CD4-positive, alpha-beta T cell (primary cell): ENCODE results near the gene LIG1. TPM values are rescaled to one million over a fixed set of nuclear protein-coding genes. Genes with fewer than 3 reads are reported as not detected.

ENCODE experiments used
- ATAC-seq: fragments of 200-7000 bp; cut with Tn5 transposase; one replicate; pipeline ENCODE4 v1.10.0; 2022; ENCODE audit warnings: mild to moderate bottlenecking; ENCODE audit not compliant: poor library complexity
- CTCF ChIA-PET: fragments of 350-600 bp; sonication (Branson Sonifier 250); formaldehyde crosslinking; loops from one replicate; lab custom pipeline; 2021; ENCODE audit warnings: antibody characterized with exemption, inconsistent platforms; lab: Charles Lee
- POLR2A ChIA-PET: fragments of 350-600 bp; sonication (Branson Sonifier 250); formaldehyde crosslinking; loops from one replicate; lab custom pipeline; 2021; ENCODE audit warnings: antibody characterized with exemption, inconsistent platforms; lab: Charles Lee
- DNase-seq, 14 experiments: peaks; one replicate each; pipeline ENCODE4 v3.0.0-alpha.2; 2013 to 2020; ENCODE audit warnings: mixed read lengths in 2 of 14
- H3K27ac ChIP-seq, 2 donors: one replicate each; pipeline versions ENCODE4 v1.5.1 to v1.7.0; 2013; ENCODE audit warnings: low read length in 2 of 2, low read depth in 1 of 2, mild to moderate bottlenecking in 1 of 2
- H3K27me3 ChIP-seq, 2 experiments: 1 replicate in 1 of 2; 2 replicates in 1 of 2; pipeline versions ENCODE4 v1.6.1 to v1.7.0; 2013; ENCODE audit warnings: low read length in 2 of 2, control low read depth in 1 of 2, mild to moderate bottlenecking in 1 of 2, moderate library complexity in 1 of 2; ENCODE audit not compliant: insufficient read depth in 2 of 2, control insufficient read depth in 1 of 2
- H3K36me3 ChIP-seq: one replicate; pipeline ENCODE4 v1.6.1; 2013; ENCODE audit warnings: low read length, control low read depth; ENCODE audit not compliant: insufficient read depth
- H3K4me1 ChIP-seq: one replicate; pipeline ENCODE4 v1.6.1; 2013; ENCODE audit warnings: low read length, control low read depth; ENCODE audit not compliant: insufficient read depth
- H3K4me3 ChIP-seq: one replicate; pipeline ENCODE4 v1.5.1; 2013; ENCODE audit warnings: mild to moderate bottlenecking, low read length, moderate library complexity
- H3K9me3 ChIP-seq, 2 experiments: 1 replicate in 1 of 2; 2 replicates in 1 of 2; pipeline versions ENCODE4 v1.6.1 to v1.7.0; 2013; ENCODE audit warnings: low read length in 2 of 2, mild to moderate bottlenecking in 2 of 2, control low read depth in 1 of 2, moderate library complexity in 1 of 2; ENCODE audit not compliant: control insufficient read depth in 1 of 2, insufficient read depth in 1 of 2
- H3K27ac Mint-ChIP-seq: one replicate; pipeline ENCODE4 v1.8.0; 2020; ENCODE audit warnings: mixed read lengths
- H3K27me3 Mint-ChIP-seq: one replicate; pipeline ENCODE4 v1.8.0; 2021; ENCODE audit warnings: mixed read lengths
- H3K36me3 Mint-ChIP-seq: one replicate; pipeline ENCODE4 v1.8.0; 2021; ENCODE audit warnings: low read depth, mixed read lengths
- H3K4me1 Mint-ChIP-seq: one replicate; pipeline ENCODE4 v1.8.0; 2021; ENCODE audit warnings: low read depth, mixed read lengths
- H3K4me3 Mint-ChIP-seq: one replicate; pipeline ENCODE4 v1.8.0; 2020; ENCODE audit warnings: mild to moderate bottlenecking, mixed read lengths
- H3K9me3 Mint-ChIP-seq: one replicate; pipeline ENCODE4 v1.8.0; 2020; ENCODE audit warnings: mixed read lengths
- CTCF ChIP-seq: fragments of 200-600 bp; IDR thresholded peaks from one replicate; pipeline ENCODE4 v1.8.0; 2022; ENCODE audit warnings: antibody characterized with exemption, mild to moderate bottlenecking
- intact Hi-C, 2 experiments: fragments of 100-400 bp; cut with DNase I in 1 of 2; cut with micrococcal nuclease in 1 of 2; formaldehyde crosslinking; loops; one replicate each; pipeline versions ENCODE4 v1.15.1 to v1.9.0; 2023 to 2025; cut with DNase I, micrococcal nuclease
- total RNA-seq, 174 experiments: library from RNA in 2 of 174; stranded (reverse) in 2 of 174; gene quantifications; one replicate each; pipeline ENCODE4 v1.2.3 and lab custom pipeline; 2021 to 2026

Gene LIG1
- total RNA-seq, 2 experiments from 2014 or later: 62.8 to 70.7 TPM

- Histone ChIP-seq H3K27me3 (no peaks in the 10 kb centered on the region), H3K27ac (no peak overlapping the region), H3K4me1 (no peaks in the 10 kb centered on the region), H3K4me3 (no peak overlapping the region), H3K9me3 (no peaks in the 10 kb centered on the region), H3K36me3 (peaks cover 37% of the 10 kb centered on the region)
- Mint-ChIP-seq H3K9me3 (no peaks in the 10 kb centered on the region), H3K27me3 (no peaks in the 10 kb centered on the region), H3K4me3 (no peak overlapping the region), H3K27ac (no peak overlapping the region), H3K4me1 (no peaks in the 10 kb centered on the region), H3K36me3 (peaks cover 52% of the 10 kb centered on the region)
- CTCF ChIA-PET: no interaction called here
- intact Hi-C loops: no loop called here
- POLR2A ChIA-PET: no interaction called here
- no peak for TF ChIP-seq CTCF
- DNase-seq (no peak), ATAC-seq (no peak)
Measured at GRCh38 chr19:48135411-48135810, 34.7 kb downstream of the LIG1 start.

- Mint-ChIP-seq H3K27ac (no peak overlapping the region), H3K4me1 (no peaks in the 10 kb centered on the region), H3K36me3 (peaks cover 58% of the 10 kb centered on the region), H3K4me3 (no peak overlapping the region), H3K9me3 (no peaks in the 10 kb centered on the region), H3K27me3 (no peaks in the 10 kb centered on the region)
- Histone ChIP-seq H3K36me3 (peaks cover 40% of the 10 kb centered on the region), H3K27me3 (no peaks in the 10 kb centered on the region), H3K9me3 (peaks cover 0 to 4% of the 10 kb centered on the region in 2 experiments), H3K27ac (no peak overlapping the region), H3K4me1 (no peaks in the 10 kb centered on the region), H3K4me3 (no peak overlapping the region)
- CTCF ChIA-PET: no interaction called here
- POLR2A ChIA-PET: no interaction called here
- no peak for ATAC-seq
- intact Hi-C loops: no loop called here
- no peak for DNase-seq
- TF ChIP-seq CTCF: no peak
Measured at GRCh38 chr19:48133094-48133493, 37.0 kb downstream of the LIG1 start.

GRCh38 chr19:48127561-48127960 is 42.6 kb downstream of the LIG1 start:
- no peaks in the 10 kb centered on the region for H3K27me3 Mint-ChIP-seq
- no peaks in the 10 kb centered on the region for H3K4me1 Mint-ChIP-seq
- ChIA-PET CTCF (no interaction called here), POLR2A (no interaction called here)
- no peak overlapping the region for H3K4me3 Mint-ChIP-seq
- TF ChIP-seq CTCF: no peak
- H3K9me3 ChIP-seq: peaks cover 0 to 12% of the 10 kb centered on the region in 2 experiments
- no peaks in the 10 kb centered on the region for H3K27me3 ChIP-seq
- H3K27ac Mint-ChIP-seq: no peak overlapping the region
- H3K27ac ChIP-seq: no peak overlapping the region
- H3K4me1 ChIP-seq: no peaks in the 10 kb centered on the region
- peaks cover 47% of the 10 kb centered on the region for H3K36me3 ChIP-seq
- no peak for ATAC-seq
- peaks cover 89% of the 10 kb centered on the region for H3K36me3 Mint-ChIP-seq
- H3K9me3 Mint-ChIP-seq: no peaks in the 10 kb centered on the region
- no peak overlapping the region for H3K4me3 ChIP-seq
- intact Hi-C loops: no loop called here
- no peak for DNase-seq
